HG03460 (cell line): ENCODE data around the gene ATP13A3.
A peak's percentile ranks its signal among the peaks of the same experiment; 100 is the strongest.
"Not testable (repeated sequence)": the region's sequence is repeated elsewhere in the genome, so short reads cannot be mapped to it uniquely, and the experiment has no call there.

Experiments used
- ATAC-seq: cut with Tn5 transposase; IDR thresholded peaks from one replicate; pipeline ENCODE4 v1.9.1; 2021; ENCODE audit not compliant: unreplicated experiment

Gene ATP13A3

DNA sequence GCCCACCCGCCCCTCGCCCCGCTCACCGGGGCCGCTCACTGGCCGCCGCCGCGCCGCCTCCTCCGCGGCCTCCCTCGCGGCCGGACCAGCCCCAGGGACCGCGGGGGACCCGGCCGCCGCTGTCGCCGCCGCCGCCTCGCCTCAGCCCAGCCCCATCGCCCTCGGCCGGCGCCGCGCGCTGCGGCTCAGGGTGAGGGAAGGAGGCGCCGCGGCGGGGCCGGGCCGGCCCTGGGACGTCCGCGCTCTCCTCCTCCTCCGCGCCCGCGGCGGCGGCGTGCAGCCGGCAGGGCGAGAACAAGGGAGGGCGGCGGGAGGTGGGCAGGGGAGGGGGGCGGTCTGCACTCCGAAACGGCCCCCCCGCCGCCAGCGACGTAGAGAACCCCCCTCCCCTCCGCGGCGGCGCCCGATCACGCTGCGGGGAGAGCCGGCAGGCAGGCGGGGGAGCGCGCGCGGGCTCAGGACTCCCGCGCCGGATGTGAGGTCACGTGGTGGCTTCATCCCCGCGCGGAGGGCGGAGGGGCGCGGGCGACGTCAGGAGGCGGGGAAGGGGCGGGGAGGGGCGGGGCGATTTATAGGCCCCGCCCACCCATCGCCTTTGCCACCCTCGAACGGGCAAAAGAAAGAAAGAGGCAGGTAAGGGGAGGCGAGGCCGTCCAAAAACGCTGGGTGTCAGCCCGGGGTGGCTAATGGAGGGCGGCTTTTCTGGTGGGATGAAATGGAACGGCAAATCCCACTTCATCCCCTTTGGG, at the start of gene ATP13A3:
ATP13A3 (minus strand) TSS at position 463 of the 749 bp plus-strand sequence. CDS start 24,812 bp downstream, outside the sequence.
- peak; percentile 68 for ATAC-seq

DNA sequence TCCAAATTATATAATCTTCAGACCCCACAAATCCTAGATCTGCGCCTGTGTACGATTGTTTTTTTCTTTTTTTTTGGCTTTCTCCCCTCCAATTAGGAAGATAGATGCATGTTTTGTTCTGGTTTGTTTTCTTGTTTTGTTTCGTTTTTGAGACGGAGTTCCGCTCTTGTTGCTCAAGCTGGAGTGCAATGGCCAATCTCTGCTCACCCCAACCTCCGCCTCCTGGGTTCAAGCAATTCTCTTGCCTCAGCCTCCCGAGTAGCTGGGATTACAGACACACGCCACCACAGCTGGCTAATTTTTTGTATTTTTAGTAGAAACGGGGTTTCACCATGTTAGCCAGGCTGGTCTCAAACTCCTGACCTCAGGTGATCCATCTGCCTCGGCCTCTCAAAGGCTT, 48.4 kb upstream of the ATP13A3 start:
- ATAC-seq: not testable (repeated sequence)

- ATAC-seq: no peak
Measured at GRCh38 chr3:194534243-194534642, 47.4 kb upstream of the ATP13A3 start.

GRCh38 chr3:194532591-194532990, 45.8 kb upstream of the ATP13A3 start:
- ATAC-seq: no peak

GRCh38 chr3:194527726-194528125, 40.9 kb upstream of the ATP13A3 start:
- ATAC-seq: no peak

DNA sequence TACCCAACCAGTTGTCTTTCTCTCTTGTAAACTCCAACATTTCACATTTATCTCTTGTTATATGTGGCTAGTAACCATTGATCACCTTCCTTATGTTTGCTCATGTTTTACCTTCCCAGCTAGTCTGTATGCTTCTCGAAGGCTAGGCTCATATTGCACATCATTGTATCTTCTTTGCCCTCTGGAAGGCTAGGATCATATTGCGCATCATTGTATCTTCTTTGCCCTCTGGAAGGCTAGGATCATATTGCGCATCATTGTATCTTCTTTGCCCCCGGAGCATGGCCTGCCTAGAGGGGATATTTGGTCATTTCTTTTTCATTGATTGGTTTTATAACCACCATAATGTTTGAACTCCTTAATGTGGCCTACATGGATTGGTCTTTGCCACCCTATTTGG, 39.4 kb upstream of the ATP13A3 start:
- ATAC-seq: no peak

- ATAC-seq: no peak
Measured at GRCh38 chr3:194522579-194523046, 35.8 kb upstream of the ATP13A3 start.

- no peak for ATAC-seq
Measured at GRCh38 chr3:194521510-194522260, 34.9 kb upstream of the ATP13A3 start.

DNA sequence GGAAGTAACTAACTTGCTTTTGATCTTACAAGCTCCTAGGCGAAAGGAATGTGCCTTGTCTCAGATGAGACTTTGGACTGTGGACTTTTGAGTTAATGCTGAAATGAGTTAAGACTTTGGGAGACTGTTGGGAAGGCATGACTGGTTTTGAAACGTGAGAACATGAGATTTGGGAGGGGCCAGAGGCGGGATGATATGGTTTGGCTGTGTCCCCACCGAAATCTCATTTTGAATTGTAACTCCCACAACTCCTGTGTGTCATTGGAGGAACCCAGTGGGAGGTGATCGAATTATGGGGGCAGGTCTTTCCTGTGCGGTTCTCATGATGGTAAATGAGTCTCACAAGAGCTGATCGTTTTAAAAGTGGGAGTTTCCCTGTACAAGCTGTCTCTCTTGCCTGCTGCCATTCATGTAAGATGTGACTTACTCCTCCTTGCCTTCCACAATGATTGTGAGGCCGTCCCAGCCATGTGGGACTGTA, 33.9 kb upstream of the ATP13A3 start:
- ATAC-seq: not testable (repeated sequence)

DNA sequence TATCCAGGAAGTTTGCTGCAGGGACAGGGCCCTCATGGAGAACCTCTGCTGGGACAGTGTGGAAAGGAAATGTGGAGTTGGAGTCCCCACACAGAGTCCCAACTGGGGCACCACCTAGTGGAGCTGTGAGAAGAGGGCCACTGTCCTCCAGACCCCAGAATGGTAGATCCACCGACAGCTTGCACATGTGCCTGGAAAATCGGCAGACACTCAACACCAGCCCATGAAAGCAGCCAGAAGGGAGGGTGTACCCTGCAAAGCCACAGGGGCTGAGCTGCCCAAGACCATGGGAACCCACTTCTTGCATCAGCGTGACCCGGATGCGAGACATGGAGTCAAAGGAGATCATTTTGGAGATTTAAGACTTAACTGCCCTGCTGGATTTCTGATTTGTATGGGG, 33.4 kb upstream of the ATP13A3 start:
- not testable (repeated sequence) for ATAC-seq

DNA sequence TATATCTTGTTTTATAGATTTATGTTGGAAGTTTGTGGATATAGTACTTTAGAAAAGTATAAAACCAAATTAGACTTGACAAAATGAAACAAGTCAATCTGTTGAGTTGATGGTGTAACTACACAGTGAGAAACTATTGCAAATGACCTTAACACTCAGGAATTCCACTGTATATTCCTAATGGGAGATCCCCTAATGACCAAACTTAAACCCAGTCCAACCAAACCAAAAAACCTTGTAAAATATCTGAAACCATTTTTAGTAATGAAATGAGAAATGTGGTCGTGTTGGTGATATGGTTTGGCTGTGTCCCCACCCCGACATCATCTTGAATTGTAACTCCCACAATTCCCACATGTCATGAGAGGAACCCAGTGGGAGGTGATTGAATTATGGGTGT, 31.9 kb upstream of the ATP13A3 start:
- no peak for ATAC-seq

- ATAC-seq: no peak
Measured at GRCh38 chr3:194517333-194517732, 30.5 kb upstream of the ATP13A3 start.

DNA sequence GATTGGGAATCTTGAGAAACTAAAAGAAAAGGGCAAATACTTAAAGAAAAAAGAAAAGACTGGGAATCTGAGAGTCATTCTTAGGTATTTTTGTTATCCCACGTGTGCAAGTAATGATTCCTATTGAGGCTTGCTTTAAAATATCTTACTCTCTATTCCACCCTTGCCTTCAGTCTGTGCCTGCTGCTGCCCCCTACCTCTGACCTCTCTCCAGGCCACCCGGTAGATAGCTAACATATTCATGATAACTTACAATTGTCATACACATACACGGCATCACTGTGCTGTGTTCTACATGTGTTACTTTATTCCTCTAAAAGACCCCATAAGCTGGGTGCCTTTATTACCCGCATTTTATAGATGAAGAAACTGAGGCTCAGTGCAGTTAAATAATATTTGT, 27.8 kb upstream of the ATP13A3 start:
- no peak for ATAC-seq

GRCh38 chr3:194512895-194513601, 26.2 kb upstream of the ATP13A3 start:
- no peak for ATAC-seq

DNA sequence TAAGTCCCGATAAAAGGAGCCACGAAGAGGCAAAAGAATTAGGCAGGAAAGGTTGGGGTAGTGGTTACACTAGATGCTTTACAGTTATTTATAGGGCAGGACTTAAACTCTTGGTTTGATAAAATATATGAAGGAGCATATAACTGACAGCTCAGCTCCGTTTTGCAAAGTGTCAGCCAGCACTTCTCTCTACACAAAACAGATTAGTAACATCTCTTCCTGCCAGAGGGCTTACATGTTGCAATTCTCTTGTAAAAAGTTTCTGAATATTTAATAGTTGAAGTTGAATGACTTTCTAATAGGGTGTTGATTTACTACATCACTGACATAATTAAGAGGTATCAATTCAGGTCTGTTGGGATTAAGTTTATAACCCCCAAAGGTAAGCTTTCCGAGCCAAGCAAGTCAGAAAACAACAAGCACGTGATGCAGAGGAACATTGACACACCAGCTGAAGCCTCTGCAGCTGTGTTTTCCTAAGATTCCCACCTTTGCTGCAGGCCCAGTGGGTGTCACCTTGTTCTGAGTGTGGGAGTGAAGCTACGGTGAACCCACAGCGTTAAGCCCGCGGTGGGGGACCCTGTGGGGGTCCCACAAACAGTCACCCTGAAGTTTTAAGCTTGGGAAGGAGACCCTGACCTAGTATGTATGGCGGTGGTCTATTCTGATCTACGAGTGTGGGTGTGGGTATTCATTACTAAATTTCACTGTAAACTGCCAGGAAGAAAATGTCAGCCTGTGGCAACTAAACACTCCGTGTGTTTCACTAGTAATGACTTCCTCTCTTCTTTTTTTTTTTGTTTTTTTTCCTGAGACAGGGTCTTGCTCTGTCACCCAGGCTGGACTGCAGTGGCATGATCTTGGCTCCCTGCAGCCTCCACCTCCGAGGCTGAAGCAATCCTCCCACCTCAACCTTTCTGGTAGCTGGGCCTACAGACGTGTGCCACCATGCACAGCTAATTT, 22.0 kb upstream of the ATP13A3 start:
- ATAC-seq: no peak

DNA sequence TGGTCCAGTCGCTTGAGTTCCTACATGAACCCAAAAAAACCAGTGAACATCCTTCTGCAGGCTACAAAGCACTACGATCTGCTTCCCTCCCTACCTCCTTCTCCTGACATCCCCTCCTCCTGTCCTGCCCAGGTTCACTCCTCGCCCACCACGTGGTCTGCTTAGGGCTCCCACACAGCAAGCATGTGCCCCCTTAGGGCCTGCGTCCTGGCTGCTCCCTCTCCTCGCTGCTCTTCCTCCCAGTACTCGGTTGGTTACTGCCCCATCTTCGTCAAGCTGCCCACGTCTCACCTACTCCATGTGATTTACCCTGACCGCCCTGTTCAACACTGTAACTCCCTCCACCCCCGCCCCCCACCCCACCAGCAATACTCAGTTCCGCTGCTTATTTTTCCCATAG, 20.8 kb upstream of the ATP13A3 start:
- no peak for ATAC-seq

- ATAC-seq: no peak
Measured at GRCh38 chr3:194505791-194506415, 19.1 kb upstream of the ATP13A3 start.

- no peak for ATAC-seq
Measured at GRCh38 chr3:194504861-194505260, 18.1 kb upstream of the ATP13A3 start.

DNA sequence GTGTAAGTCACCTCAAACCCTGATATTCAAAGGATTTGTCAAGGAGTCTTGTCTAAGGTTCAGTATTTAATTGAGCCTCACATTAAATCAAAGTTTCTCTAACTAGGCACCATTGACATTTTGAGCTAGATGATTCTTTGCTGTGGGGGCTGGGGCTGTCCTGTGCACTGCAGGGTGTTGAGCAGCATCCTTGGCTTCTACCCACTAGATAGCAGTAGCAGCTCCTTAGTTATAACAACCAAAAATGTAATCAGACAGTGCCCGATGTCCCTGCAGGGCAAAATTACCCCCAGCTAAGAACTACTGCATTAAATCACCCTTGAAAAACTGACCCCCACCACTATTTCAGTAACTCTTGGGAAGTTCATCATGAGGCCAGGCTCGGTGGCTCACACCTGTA, 17.3 kb upstream of the ATP13A3 start:
- ATAC-seq: no peak

- no peak for ATAC-seq
Measured at GRCh38 chr3:194503081-194503531, 16.3 kb upstream of the ATP13A3 start.
